Measurements from ENCODE around the gene FAM124A. TPM values are rescaled to one million over a fixed set of nuclear protein-coding genes. Genes with fewer than 3 reads are reported as not detected.

Gene FAM124A
- total and polyA plus RNA-seq, 2 experiments from 2014 or later, result 37.7 to 109 TPM

GRCh38 chr13:51277928-51278327 lies 55.7 kb downstream of the FAM124A start:
- Histone ChIP-seq H3F3A (replicated peaks; ENCODE audit: low read depth) (0 out of 2 replicates have a peak, but pooled peaks cover 10% of the 10 kb centered on the region), H3K36me3 (ENCODE audit: insufficient read depth) (peaks cover 36% of the 10 kb centered on the region), H4K20me1 (replicated peaks; ENCODE audit: insufficient read depth) (peaks cover 15% of the 10 kb centered on the region; the same call in 1 of the 2 replicates), H3K9me2 (ENCODE audit: insufficient read depth) (no peaks in the 10 kb centered on the region), H3K79me2 (replicated peaks; ENCODE audit: insufficient read depth) (peaks cover 4% of the 10 kb centered on the region), H2AFZ (no peak overlapping the region), H3K27ac (ENCODE audit: low read depth) (peak overlapping the region; percentile 19; the same call in 1 of the 2 replicates), H3K27me3 (ENCODE audit: insufficient read depth) (no peaks in the 10 kb centered on the region), H3K4me1 (ENCODE audit: insufficient read depth) (peaks cover 33% of the 10 kb centered on the region), H3K4me2 (no peak overlapping the region), H3K4me3 (no peak overlapping the region)
- no peak for ATAC-seq
- H3K4me1 Mint-ChIP-seq, result peaks cover 48% of the 10 kb centered on the region
- peaks cover 9% of the 10 kb centered on the region for H3K27me3 Mint-ChIP-seq (ENCODE audit: insufficient read depth, low read depth, poor library complexity)
- H3K4me3 Mint-ChIP-seq, result no peak overlapping the region
- no peaks in the 10 kb centered on the region for H3K9me3 Mint-ChIP-seq
- TF ChIP-seq ZNF114 (CRISPR knock-in tag; IDR thresholded peaks at IDR 0.05) (no peak), EZH2phosphoT487 (IDR thresholded peaks at IDR 0.05; ENCODE audit: unreplicated experiment) (no peak), CREB1 (CRISPR knock-in tag; IDR thresholded peaks at IDR 0.05; ENCODE audit: low read depth) (no peak), JUNB (IDR thresholded peaks at IDR 0.05; ENCODE audit: unreplicated experiment) (no peak), REST (IDR thresholded peaks at IDR 0.05; ENCODE audit: unreplicated experiment) (no peak), ZNF331 (CRISPR knock-in tag; IDR thresholded peaks at IDR 0.05; ENCODE audit: low read depth) (no peak), POLR2AphosphoS5 (IDR thresholded peaks at IDR 0.05; ENCODE audit: low read depth) (no peak)
- TF ChIP-seq, protein P1, sequence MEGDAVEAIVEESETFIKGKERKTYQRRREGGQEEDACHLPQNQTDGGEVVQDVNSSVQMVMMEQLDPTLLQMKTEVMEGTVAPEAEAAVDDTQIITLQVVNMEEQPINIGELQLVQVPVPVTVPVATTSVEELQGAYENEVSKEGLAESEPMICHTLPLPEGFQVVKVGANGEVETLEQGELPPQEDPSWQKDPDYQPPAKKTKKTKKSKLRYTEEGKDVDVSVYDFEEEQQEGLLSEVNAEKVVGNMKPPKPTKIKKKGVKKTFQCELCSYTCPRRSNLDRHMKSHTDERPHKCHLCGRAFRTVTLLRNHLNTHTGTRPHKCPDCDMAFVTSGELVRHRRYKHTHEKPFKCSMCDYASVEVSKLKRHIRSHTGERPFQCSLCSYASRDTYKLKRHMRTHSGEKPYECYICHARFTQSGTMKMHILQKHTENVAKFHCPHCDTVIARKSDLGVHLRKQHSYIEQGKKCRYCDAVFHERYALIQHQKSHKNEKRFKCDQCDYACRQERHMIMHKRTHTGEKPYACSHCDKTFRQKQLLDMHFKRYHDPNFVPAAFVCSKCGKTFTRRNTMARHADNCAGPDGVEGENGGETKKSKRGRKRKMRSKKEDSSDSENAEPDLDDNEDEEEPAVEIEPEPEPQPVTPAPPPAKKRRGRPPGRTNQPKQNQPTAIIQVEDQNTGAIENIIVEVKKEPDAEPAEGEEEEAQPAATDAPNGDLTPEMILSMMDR (conservative IDR thresholded peaks at IDR 0.05; ENCODE audit: low read depth in 2 of 2), result no peak
- TF ChIP-seq, protein P2, sequence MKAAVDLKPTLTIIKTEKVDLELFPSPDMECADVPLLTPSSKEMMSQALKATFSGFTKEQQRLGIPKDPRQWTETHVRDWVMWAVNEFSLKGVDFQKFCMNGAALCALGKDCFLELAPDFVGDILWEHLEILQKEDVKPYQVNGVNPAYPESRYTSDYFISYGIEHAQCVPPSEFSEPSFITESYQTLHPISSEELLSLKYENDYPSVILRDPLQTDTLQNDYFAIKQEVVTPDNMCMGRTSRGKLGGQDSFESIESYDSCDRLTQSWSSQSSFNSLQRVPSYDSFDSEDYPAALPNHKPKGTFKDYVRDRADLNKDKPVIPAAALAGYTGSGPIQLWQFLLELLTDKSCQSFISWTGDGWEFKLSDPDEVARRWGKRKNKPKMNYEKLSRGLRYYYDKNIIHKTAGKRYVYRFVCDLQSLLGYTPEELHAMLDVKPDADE (IDR thresholded peaks at IDR 0.05), result no peak
- H3K27ac Mint-ChIP-seq, result no peak overlapping the region
- no peak for DNase-seq (ENCODE audit: low spot score)
- H3K36me3 Mint-ChIP-seq (ENCODE audit: low read depth), result peaks cover 47% of the 10 kb centered on the region
